SK-N-SH treated with all-trans-retinoic acid at 6 μM for 48 hours (cell line): ENCODE data around the gene ANLN.

ENCODE experiments used
- ARNTL ChIP-seq: fragments of 450-650 bp; formaldehyde crosslinking; IDR thresholded peaks from 2 replicates; pipeline ENCODE4 v1.5.0; 2020; ENCODE audit warnings: low read depth, mild to moderate bottlenecking, moderate library complexity, borderline replicate concordance
- CSDC2 ChIP-seq: fragments of 250-450 bp; sonication (Bioruptor Pico); IDR thresholded peaks from 2 replicates; pipeline ENCODE4 v1.5.0; 2020; ENCODE audit warnings: mild to moderate bottlenecking, moderate library complexity
- CSRNP3 ChIP-seq: fragments of 250-450 bp; sonication (Bioruptor Pico); IDR thresholded peaks from 2 replicates; pipeline ENCODE4 v1.5.1; 2021; ENCODE audit warnings: mild to moderate bottlenecking, moderate library complexity
- POU6F1 ChIP-seq: fragments of 250-450 bp; sonication (Bioruptor Pico); IDR thresholded peaks from 2 replicates; pipeline ENCODE4 v1.8.0; 2021; ENCODE audit warnings: low read depth, mild to moderate bottlenecking, moderate library complexity, borderline replicate concordance
- PPARA ChIP-seq: fragments of 250-450 bp; sonication (Bioruptor Pico); IDR thresholded peaks from 2 replicates; pipeline ENCODE4 v1.5.0; 2020; ENCODE audit warnings: mild to moderate bottlenecking, borderline replicate concordance
- RARB ChIP-seq: fragments of 250-450 bp; sonication (Bioruptor Pico); IDR thresholded peaks from 2 replicates; pipeline ENCODE4 v1.8.0; 2021; ENCODE audit warnings: mild to moderate bottlenecking, moderate library complexity
- TCF4 ChIP-seq: fragments of 250-450 bp; sonication (Bioruptor Pico); IDR thresholded peaks from 2 replicates; pipeline ENCODE4 v1.8.0; 2021; ENCODE audit warnings: mild to moderate bottlenecking, moderate library complexity, borderline replicate concordance
- TSHZ2 ChIP-seq: fragments of 250-450 bp; sonication (Bioruptor Pico); IDR thresholded peaks from 2 replicates; pipeline ENCODE4 v1.5.0; 2020; ENCODE audit warnings: mild to moderate bottlenecking, moderate library complexity
- ZFP3 ChIP-seq: fragments of 250-450 bp; sonication (Bioruptor Pico); IDR thresholded peaks from 2 replicates; pipeline ENCODE4 v1.5.0; 2020; ENCODE audit warnings: mild to moderate bottlenecking, moderate library complexity
- ZFP30 ChIP-seq: fragments of 450-650 bp; formaldehyde crosslinking; IDR thresholded peaks from 2 replicates; pipeline ENCODE4 v1.5.0; 2022; ENCODE audit warnings: mild to moderate bottlenecking, moderate library complexity
- ZNF70 ChIP-seq: fragments of 450-650 bp; formaldehyde crosslinking; IDR thresholded peaks from 2 replicates; pipeline ENCODE4 v1.5.0; 2020; ENCODE audit warnings: mild to moderate bottlenecking, moderate library complexity
- TF ChIP-seq, protein P1 (sequence below): fragments of 250-450 bp; sonication (Bioruptor Pico); IDR thresholded peaks from 2 replicates; pipeline ENCODE4 v1.5.1; 2020; ENCODE audit warnings: low read depth, mild to moderate bottlenecking, moderate library complexity

DNA sequence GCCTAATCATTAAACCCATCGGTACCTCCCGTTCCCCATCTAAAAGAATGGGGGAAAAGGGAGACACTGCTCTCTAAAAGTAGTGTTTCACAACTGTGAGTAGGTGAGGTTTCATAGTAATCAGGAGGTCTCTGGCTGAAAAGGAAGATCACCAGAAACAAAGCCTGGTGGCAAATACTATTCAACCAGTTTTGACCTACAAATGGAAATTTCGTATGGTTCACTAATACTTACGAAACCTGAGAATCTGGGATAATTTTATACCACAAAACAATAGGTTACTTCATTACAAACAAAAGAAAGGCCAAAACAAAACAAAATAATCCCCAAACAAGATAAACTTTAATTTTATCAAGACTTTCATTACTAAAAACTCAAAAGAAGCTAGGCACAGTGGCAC is 28.4 kb upstream of the ANLN start:
- TF ChIP-seq RARB (no peak), ZFP3 (CRISPR knock-in tag) (no peak), CSDC2 (CRISPR knock-in tag) (no peak), ZNF70 (CRISPR knock-in tag) (no peak), ARNTL (CRISPR knock-in tag) (no peak), ZFP30 (no peak), POU6F1 (CRISPR knock-in tag) (no peak), CSRNP3 (CRISPR knock-in tag) (no peak), TSHZ2 (CRISPR knock-in tag) (no peak), TCF4 (CRISPR knock-in tag) (no peak), PPARA (no peak)
- TF ChIP-seq, protein P1, sequence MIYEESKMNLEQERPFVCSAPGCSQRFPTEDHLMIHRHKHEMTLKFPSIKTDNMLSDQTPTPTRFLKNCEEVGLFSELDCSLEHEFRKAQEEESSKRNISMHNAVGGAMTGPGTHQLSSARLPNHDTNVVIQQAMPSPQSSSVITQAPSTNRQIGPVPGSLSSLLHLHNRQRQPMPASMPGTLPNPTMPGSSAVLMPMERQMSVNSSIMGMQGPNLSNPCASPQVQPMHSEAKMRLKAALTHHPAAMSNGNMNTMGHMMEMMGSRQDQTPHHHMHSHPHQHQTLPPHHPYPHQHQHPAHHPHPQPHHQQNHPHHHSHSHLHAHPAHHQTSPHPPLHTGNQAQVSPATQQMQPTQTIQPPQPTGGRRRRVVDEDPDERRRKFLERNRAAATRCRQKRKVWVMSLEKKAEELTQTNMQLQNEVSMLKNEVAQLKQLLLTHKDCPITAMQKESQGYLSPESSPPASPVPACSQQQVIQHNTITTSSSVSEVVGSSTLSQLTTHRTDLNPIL: no peak
